ENCODE data around the gene TTLL3. TPM values are rescaled to one million over a fixed set of nuclear protein-coding genes. Genes with fewer than 3 reads are reported as not detected.
A peak's percentile ranks its signal among the peaks of the same experiment; 100 is the strongest.

The TTLL3 gene
- total RNA-seq, 1 donor from 2014 or later, result 29.8 TPM

DNA sequence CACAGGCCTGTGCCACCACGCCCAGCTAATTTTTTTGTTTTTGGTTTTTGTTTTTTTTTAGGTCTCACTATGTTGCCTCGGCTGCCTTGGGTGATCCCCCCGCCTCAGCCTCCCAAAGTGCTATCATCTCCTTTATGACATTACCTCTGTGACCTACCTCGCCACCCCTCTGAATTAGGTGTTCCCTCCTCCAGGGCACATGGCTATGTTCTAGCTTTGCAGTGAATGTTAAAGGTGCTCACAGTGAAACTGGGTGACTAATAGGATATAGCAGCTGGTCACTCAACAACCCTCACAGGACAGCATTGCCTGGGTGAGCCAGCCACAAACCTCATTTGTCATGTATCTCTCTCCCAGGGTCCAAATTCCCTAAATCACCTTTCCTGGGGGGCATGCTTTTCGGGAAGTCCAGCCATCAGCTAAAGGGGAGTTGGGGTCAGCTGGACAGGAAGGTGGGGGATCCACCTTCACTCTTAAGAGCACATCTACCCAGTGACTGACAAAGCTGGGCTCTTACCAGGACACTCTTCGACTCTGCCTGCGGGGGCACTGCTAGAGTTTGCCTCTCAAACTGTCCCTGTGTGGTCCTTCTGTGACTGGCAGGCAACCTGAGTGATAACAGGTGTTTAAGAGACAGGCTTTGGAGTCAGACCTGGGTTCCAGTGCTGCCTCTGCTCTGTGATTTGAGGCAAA is 1.6 kb upstream of the TTLL3 start:
- Mint-ChIP-seq H3K9me3 (ENCODE audit: unreplicated experiment) (no peaks in the 10 kb centered on the region), H3K4me3 (ENCODE audit: unreplicated experiment) (no peak overlapping the region), H3K27ac (ENCODE audit: unreplicated experiment) (peak overlapping the region; percentile 91), H3K27me3 (ENCODE audit: low read depth, unreplicated experiment) (no peaks in the 10 kb centered on the region), H3K4me1 (ENCODE audit: low read depth, unreplicated experiment) (peaks cover 28% of the 10 kb centered on the region), H3K36me3 (ENCODE audit: low read depth, unreplicated experiment) (peaks cover 17% of the 10 kb centered on the region)
- Histone ChIP-seq H3K27ac (ENCODE audit: low read depth, low read length) (no peak overlapping the region), H3K27me3 (ENCODE audit: insufficient read depth, low read length) (no peaks in the 10 kb centered on the region), H4K20me1 (ENCODE audit: insufficient read depth, low read length) (peaks cover 44% of the 10 kb centered on the region), H3K79me2 (ENCODE audit: insufficient read depth, low read length) (peaks cover 14% of the 10 kb centered on the region), H3K4me2 (ENCODE audit: low read length) (peak overlapping the region; percentile 90), H3K4me1 (ENCODE audit: insufficient read depth, low read length) (peaks cover 15% of the 10 kb centered on the region), H3K9me3 (ENCODE audit: insufficient read depth, low read depth, low read length) (no peaks in the 10 kb centered on the region), H3K36me3 (ENCODE audit: insufficient read depth, low read length) (peaks cover 35% of the 10 kb centered on the region), H2AFZ (ENCODE audit: low read depth, low read length) (no peak overlapping the region), H3K4me3 (ENCODE audit: insufficient read depth, low read depth, low read length) (no peak overlapping the region), H3K9ac (ENCODE audit: low read length) (peak overlapping the region; percentile 7)
- TF ChIP-seq CTCF (IDR thresholded peaks at IDR 0.05; ENCODE audit: insufficient read depth, low read depth, low read length), result no peak
- TF ChIP-seq EZH2 (IDR thresholded peaks at IDR 0.05; ENCODE audit: insufficient read depth, low read length), result no peak
- FAIRE-seq (no peak), DNase-seq (ENCODE audit: low read depth) (no peak)

DNA sequence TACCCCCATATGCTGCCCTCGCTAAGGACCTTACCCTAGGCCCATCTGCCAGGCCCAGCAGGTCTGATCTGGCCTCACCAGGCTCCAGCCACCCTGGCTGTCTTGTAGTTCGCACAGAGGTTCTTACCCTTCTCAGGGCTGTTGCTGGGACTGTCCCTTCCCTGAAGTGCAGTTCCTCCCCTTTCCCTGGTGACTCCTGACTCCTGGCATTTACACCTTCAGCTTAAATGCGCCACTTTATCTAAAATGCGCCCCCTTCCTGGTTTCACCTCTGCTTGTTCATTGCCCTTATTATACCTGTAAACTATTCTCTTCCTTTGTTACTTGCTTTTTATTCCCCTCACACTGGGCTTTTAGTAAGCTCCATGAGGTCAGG is 835 bp upstream of the TTLL3 start:
- peaks cover 28% of the 10 kb centered on the region for H3K36me3 ChIP-seq (ENCODE audit: insufficient read depth, low read length)
- H3K36me3 Mint-ChIP-seq (ENCODE audit: low read depth, unreplicated experiment), result peaks cover 10% of the 10 kb centered on the region
- no peak for FAIRE-seq
- peaks cover 7% of the 10 kb centered on the region for H3K79me2 ChIP-seq (ENCODE audit: insufficient read depth, low read length)
- peaks cover 37% of the 10 kb centered on the region for H4K20me1 ChIP-seq (ENCODE audit: insufficient read depth, low read length)
- H3K27me3 ChIP-seq (ENCODE audit: insufficient read depth, low read length), result no peaks in the 10 kb centered on the region
- H2AFZ ChIP-seq (ENCODE audit: low read depth, low read length), result peak overlapping the region; percentile 51
- peak overlapping the region; percentile 58 for H3K4me3 ChIP-seq (ENCODE audit: insufficient read depth, low read depth, low read length)
- peaks cover 25% of the 10 kb centered on the region for H3K4me1 Mint-ChIP-seq (ENCODE audit: low read depth, unreplicated experiment)
- no peaks in the 10 kb centered on the region for H3K27me3 Mint-ChIP-seq (ENCODE audit: low read depth, unreplicated experiment)
- H3K4me2 ChIP-seq (ENCODE audit: low read length), result peak overlapping the region; percentile 90
- peak overlapping the region; percentile 71 for H3K9ac ChIP-seq (ENCODE audit: low read length)
- peaks cover 15% of the 10 kb centered on the region for H3K4me1 ChIP-seq (ENCODE audit: insufficient read depth, low read length)
- no peak for TF ChIP-seq EZH2 (IDR thresholded peaks at IDR 0.05; ENCODE audit: insufficient read depth, low read length)
- TF ChIP-seq CTCF (IDR thresholded peaks at IDR 0.05; ENCODE audit: insufficient read depth, low read depth, low read length), result no peak
- H3K27ac Mint-ChIP-seq (ENCODE audit: unreplicated experiment), result peak overlapping the region; percentile 91
- H3K9me3 ChIP-seq (ENCODE audit: insufficient read depth, low read depth, low read length), result no peaks in the 10 kb centered on the region
- peak overlapping the region; percentile 58 for H3K27ac ChIP-seq (ENCODE audit: low read depth, low read length)
- DNase-seq (ENCODE audit: low read depth), result no peak
- H3K9me3 Mint-ChIP-seq (ENCODE audit: unreplicated experiment), result no peaks in the 10 kb centered on the region
- H3K4me3 Mint-ChIP-seq (ENCODE audit: unreplicated experiment), result peak overlapping the region; percentile 75

DNA sequence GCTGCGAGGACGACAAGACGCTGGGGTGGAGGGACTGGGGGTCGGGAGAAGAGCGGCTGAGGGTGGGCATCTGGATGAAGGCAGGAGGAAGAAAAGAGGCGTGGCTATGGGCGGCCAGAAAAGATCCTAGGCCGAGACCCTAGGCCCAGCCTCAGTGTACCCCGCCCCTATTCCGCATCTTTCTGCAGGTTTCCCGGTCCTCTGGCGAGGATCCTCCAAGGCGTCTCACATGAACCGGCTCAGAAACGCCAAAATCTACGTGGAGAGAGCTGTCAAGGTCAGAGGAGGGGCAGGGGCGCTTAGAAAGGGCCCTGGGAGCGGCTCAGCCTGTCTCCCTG is 340 bp downstream of the TTLL3 start:
- Histone ChIP-seq H3K79me2 (ENCODE audit: insufficient read depth, low read length) (no peaks in the 10 kb centered on the region), H2AFZ (ENCODE audit: low read depth, low read length) (no peak overlapping the region), H3K36me3 (ENCODE audit: insufficient read depth, low read length) (peaks cover 16% of the 10 kb centered on the region), H3K4me2 (ENCODE audit: low read length) (peak overlapping the region; percentile 90), H3K4me1 (ENCODE audit: insufficient read depth, low read length) (peaks cover 15% of the 10 kb centered on the region), H3K9ac (ENCODE audit: low read length) (peak overlapping the region; percentile 71), H3K4me3 (ENCODE audit: insufficient read depth, low read depth, low read length) (peak overlapping the region; percentile 58), H4K20me1 (ENCODE audit: insufficient read depth, low read length) (peaks cover 25% of the 10 kb centered on the region), H3K9me3 (ENCODE audit: insufficient read depth, low read depth, low read length) (no peaks in the 10 kb centered on the region), H3K27ac (ENCODE audit: low read depth, low read length) (peak overlapping the region; percentile 58), H3K27me3 (ENCODE audit: insufficient read depth, low read length) (no peaks in the 10 kb centered on the region)
- Mint-ChIP-seq H3K27ac (ENCODE audit: unreplicated experiment) (peak overlapping the region; percentile 71), H3K36me3 (ENCODE audit: low read depth, unreplicated experiment) (peaks cover 11% of the 10 kb centered on the region), H3K4me3 (ENCODE audit: unreplicated experiment) (peak overlapping the region; percentile 73), H3K4me1 (ENCODE audit: low read depth, unreplicated experiment) (peaks cover 25% of the 10 kb centered on the region), H3K9me3 (ENCODE audit: unreplicated experiment) (no peaks in the 10 kb centered on the region), H3K27me3 (ENCODE audit: low read depth, unreplicated experiment) (no peaks in the 10 kb centered on the region)
- no peak for DNase-seq (ENCODE audit: low read depth)
- TF ChIP-seq CTCF (IDR thresholded peaks at IDR 0.05; ENCODE audit: insufficient read depth, low read depth, low read length) (no peak), EZH2 (IDR thresholded peaks at IDR 0.05; ENCODE audit: insufficient read depth, low read length) (no peak)
- no peak for FAIRE-seq

All from astrocyte (in vitro differentiated cells and primary cell).